ENCODE data around the gene IKZF2. TPM values are rescaled to one million over a fixed set of nuclear protein-coding genes. Genes with fewer than 3 reads are reported as not detected.

IKZF2 gene
- total RNA-seq, 1 donor from 2014 or later, result 4.4 TPM

- Histone ChIP-seq H3K4me3 (ENCODE audit: low read depth, low read length) (no peak overlapping the region), H3K36me3 (ENCODE audit: control insufficient read depth, insufficient read depth, low read length) (no peaks in the 10 kb centered on the region), H3K27me3 (ENCODE audit: control insufficient read depth, insufficient read depth, low read length) (no peaks in the 10 kb centered on the region)
- DNase-seq (ENCODE audit: low read depth), result no peak
- no peak for TF ChIP-seq CTCF (IDR thresholded peaks at IDR 0.05; ENCODE audit: insufficient read depth, low read length, poor library complexity, severe bottlenecking)
Observed at GRCh38 chr2:213147538-213147937, 3.9 kb downstream of the IKZF2 start.

- Histone ChIP-seq H3K36me3 (ENCODE audit: control insufficient read depth, insufficient read depth, low read length) (no peaks in the 10 kb centered on the region), H3K27me3 (ENCODE audit: control insufficient read depth, insufficient read depth, low read length) (no peaks in the 10 kb centered on the region), H3K4me3 (ENCODE audit: low read depth, low read length) (no peak overlapping the region)
- DNase-seq (ENCODE audit: low read depth), result no peak
- no peak for TF ChIP-seq CTCF (IDR thresholded peaks at IDR 0.05; ENCODE audit: insufficient read depth, low read length, poor library complexity, severe bottlenecking)
Observed at GRCh38 chr2:213145715-213146242, 5.6 kb downstream of the IKZF2 start.

GRCh38 chr2:213137064-213137463 is 14.3 kb downstream of the IKZF2 start:
- no peak for TF ChIP-seq CTCF (IDR thresholded peaks at IDR 0.05; ENCODE audit: insufficient read depth, low read length, poor library complexity, severe bottlenecking)
- Histone ChIP-seq H3K4me3 (ENCODE audit: low read depth, low read length) (no peak overlapping the region), H3K36me3 (ENCODE audit: control insufficient read depth, insufficient read depth, low read length) (no peaks in the 10 kb centered on the region), H3K27me3 (ENCODE audit: control insufficient read depth, insufficient read depth, low read length) (no peaks in the 10 kb centered on the region)
- no peak for DNase-seq (ENCODE audit: low read depth)

GRCh38 chr2:213129311-213129710 is 22.1 kb downstream of the IKZF2 start:
- Histone ChIP-seq H3K27me3 (ENCODE audit: control insufficient read depth, insufficient read depth, low read length) (no peaks in the 10 kb centered on the region), H3K36me3 (ENCODE audit: control insufficient read depth, insufficient read depth, low read length) (no peaks in the 10 kb centered on the region), H3K4me3 (ENCODE audit: low read depth, low read length) (no peak overlapping the region)
- TF ChIP-seq CTCF (IDR thresholded peaks at IDR 0.05; ENCODE audit: insufficient read depth, low read length, poor library complexity, severe bottlenecking), result no peak
- DNase-seq (ENCODE audit: low read depth), result no peak

GRCh38 chr2:213125646-213126347 is 25.6 kb downstream of the IKZF2 start:
- H3K4me3 ChIP-seq (ENCODE audit: low read depth, low read length), result no peak overlapping the region
- no peak for TF ChIP-seq CTCF (IDR thresholded peaks at IDR 0.05; ENCODE audit: insufficient read depth, low read length, poor library complexity, severe bottlenecking)
- DNase-seq (ENCODE audit: low read depth), result no peak
- H3K36me3 ChIP-seq (ENCODE audit: control insufficient read depth, insufficient read depth, low read length), result no peaks in the 10 kb centered on the region
- H3K27me3 ChIP-seq (ENCODE audit: control insufficient read depth, insufficient read depth, low read length), result no peaks in the 10 kb centered on the region

GRCh38 chr2:213122725-213123124 is 28.7 kb downstream of the IKZF2 start:
- Histone ChIP-seq H3K4me3 (ENCODE audit: low read depth, low read length) (no peak overlapping the region), H3K36me3 (ENCODE audit: control insufficient read depth, insufficient read depth, low read length) (no peaks in the 10 kb centered on the region), H3K27me3 (ENCODE audit: control insufficient read depth, insufficient read depth, low read length) (no peaks in the 10 kb centered on the region)
- no peak for DNase-seq (ENCODE audit: low read depth)
- no peak for TF ChIP-seq CTCF (IDR thresholded peaks at IDR 0.05; ENCODE audit: insufficient read depth, low read length, poor library complexity, severe bottlenecking)

Data from kidney epithelial cell (primary cell).